Stomach smooth muscle (tissue), 2 donors: Measurements from ENCODE around the gene JPT2.
"Not testable (repeated sequence)": the region's sequence is repeated elsewhere in the genome, so short reads cannot be mapped to it uniquely, and the experiment has no call there.

Source experiments
- H3K27ac ChIP-seq: one replicate; pipeline ENCODE4 v1.7.0; 2013; ENCODE audit warnings: mild to moderate bottlenecking, low read length, inconsistent platforms
- H3K27me3 ChIP-seq, 2 donors: one replicate each; pipeline ENCODE4 v1.7.0; 2013; ENCODE audit warnings: low read length in 2 of 2; ENCODE audit not compliant: insufficient read depth in 2 of 2, control insufficient read depth in 1 of 2
- H3K36me3 ChIP-seq, 2 donors: one replicate each; pipeline ENCODE4 v1.7.0; 2013; ENCODE audit warnings: low read length in 2 of 2; ENCODE audit not compliant: control insufficient read depth in 2 of 2, insufficient read depth in 2 of 2
- H3K4me1 ChIP-seq: one replicate; pipeline ENCODE4 v1.7.0; 2013; ENCODE audit warnings: low read length; ENCODE audit not compliant: control insufficient read depth, insufficient read depth
- H3K4me3 ChIP-seq, 2 donors: one replicate each; pipeline ENCODE4 v1.7.0; 2013; ENCODE audit warnings: low read length in 2 of 2
- H3K9ac ChIP-seq, 2 donors: one replicate each; pipeline ENCODE4 v1.7.0; 2013; ENCODE audit warnings: low read length in 2 of 2, mild to moderate bottlenecking in 1 of 2
- H3K9me3 ChIP-seq, 2 donors: one replicate each; pipeline ENCODE4 v1.7.0; 2013; ENCODE audit warnings: low read length in 2 of 2; ENCODE audit not compliant: control insufficient read depth in 2 of 2
- donor health status: healthy.
- donor health status: Pancreatic carcinoma.

The JPT2 gene

GRCh38 chr16:1690810-1691209 is 12.7 kb downstream of the JPT2 start:
- Histone ChIP-seq H3K27me3 (no peaks in the 10 kb centered on the region), H3K27ac (no peak overlapping the region), H3K9ac (no peak overlapping the region), H3K4me3 (no peak overlapping the region), H3K4me1 (no peaks in the 10 kb centered on the region), H3K36me3 (peaks cover 15 to 35% of the 10 kb centered on the region in 2 donors), H3K9me3 (no peaks in the 10 kb centered on the region)

- H3K9ac ChIP-seq, result no peak overlapping the region
- H3K36me3 ChIP-seq, result peaks cover 13 to 35% of the 10 kb centered on the region in 2 donors
- no peaks in the 10 kb centered on the region for H3K4me1 ChIP-seq
- H3K27me3 ChIP-seq, result no peaks in the 10 kb centered on the region
- H3K4me3 ChIP-seq, result no peak overlapping the region
- H3K27ac ChIP-seq, result no peak overlapping the region
- no peaks in the 10 kb centered on the region for H3K9me3 ChIP-seq
Observed at GRCh38 chr16:1691276-1691675, 13.2 kb downstream of the JPT2 start.

DNA sequence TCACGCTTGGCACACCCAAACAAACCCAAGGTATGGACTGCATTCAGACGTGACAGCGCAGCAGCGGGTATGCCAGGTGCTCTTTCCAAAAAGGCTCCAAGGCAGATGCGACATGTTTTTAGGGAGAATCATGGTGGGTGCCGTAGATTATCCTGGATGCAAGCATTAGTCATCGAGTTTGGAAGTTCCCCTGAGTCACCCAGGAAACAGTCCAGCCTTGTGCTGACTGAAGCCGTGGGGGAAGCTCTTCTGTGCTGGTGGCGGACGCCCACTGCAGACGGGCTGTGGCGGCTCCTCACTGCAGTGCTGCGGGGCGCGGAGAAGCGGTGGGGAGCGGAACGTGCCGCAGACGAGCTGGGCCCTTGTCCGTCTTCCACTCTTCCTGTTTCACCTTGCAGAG is 13.9 kb downstream of the JPT2 start:
- Histone ChIP-seq H3K36me3 (peaks cover 13 to 33% of the 10 kb centered on the region in 2 donors), H3K9ac (no peak overlapping the region), H3K4me1 (no peaks in the 10 kb centered on the region), H3K9me3 (no peaks in the 10 kb centered on the region), H3K27me3 (no peaks in the 10 kb centered on the region), H3K27ac (no peak overlapping the region), H3K4me3 (no peak overlapping the region)

GRCh38 chr16:1696863-1697262 is 18.8 kb downstream of the JPT2 start:
- Histone ChIP-seq H3K36me3 (peaks cover 17 to 41% of the 10 kb centered on the region in 2 donors), H3K27ac (no peak overlapping the region), H3K4me3 (no peak overlapping the region), H3K9ac (no peak overlapping the region), H3K4me1 (no peaks in the 10 kb centered on the region), H3K9me3 (no peaks in the 10 kb centered on the region), H3K27me3 (no peaks in the 10 kb centered on the region)

- Histone ChIP-seq H3K4me3 (no peak overlapping the region), H3K9ac (no peak overlapping the region), H3K27me3 (no peaks in the 10 kb centered on the region), H3K9me3 (no peaks in the 10 kb centered on the region), H3K36me3 (peaks cover 12 to 30% of the 10 kb centered on the region in 2 donors), H3K4me1 (no peaks in the 10 kb centered on the region), H3K27ac (no peak overlapping the region)
Observed at GRCh38 chr16:1698680-1699079, 20.6 kb downstream of the JPT2 start.

- H3K36me3 ChIP-seq, result peaks cover 9 to 25% of the 10 kb centered on the region in 2 donors
- no peak overlapping the region for H3K9ac ChIP-seq
- no peaks in the 10 kb centered on the region for H3K9me3 ChIP-seq
- H3K4me3 ChIP-seq, result no peak overlapping the region
- no peak overlapping the region for H3K27ac ChIP-seq
- H3K27me3 ChIP-seq, result no peaks in the 10 kb centered on the region
- H3K4me1 ChIP-seq, result peaks cover 4% of the 10 kb centered on the region
Observed at GRCh38 chr16:1700246-1700645, 22.2 kb downstream of the JPT2 start.

- Histone ChIP-seq H3K4me1 (peaks cover 4% of the 10 kb centered on the region), H3K4me3 (no peak overlapping the region), H3K9me3 (no peaks in the 10 kb centered on the region), H3K9ac (no peak overlapping the region), H3K27ac (no peak overlapping the region), H3K27me3 (no peaks in the 10 kb centered on the region), H3K36me3 (peaks cover 9 to 25% of the 10 kb centered on the region in 2 donors)
Observed at GRCh38 chr16:1701216-1701878, 23.3 kb downstream of the JPT2 start.

DNA sequence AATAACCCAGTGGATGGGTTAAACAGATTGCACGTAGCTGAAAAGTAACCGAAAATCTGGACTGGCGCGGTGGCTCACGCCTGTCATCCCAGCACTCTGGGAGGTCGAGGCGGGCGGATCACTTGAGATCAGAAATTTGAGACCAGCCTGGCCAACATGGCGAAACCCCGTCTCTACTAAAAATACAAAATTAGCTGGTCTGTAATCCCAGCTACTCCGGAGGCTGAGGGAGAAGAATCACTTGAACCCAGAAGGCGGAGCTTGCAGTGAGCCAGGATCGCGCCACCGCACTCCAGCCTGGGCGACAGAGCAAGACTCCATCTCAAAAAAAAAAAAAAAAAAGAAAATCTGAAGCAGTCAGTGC is 27.2 kb downstream of the JPT2 start:
- Histone ChIP-seq H3K4me1 (peaks cover 27% of the 10 kb centered on the region), H3K27ac (peak overlapping the region; percentile 77), H3K4me3 (peak overlapping the region; percentile 90 to 98), H3K9ac (peak overlapping the region; percentile 83 to 96)
- H3K36me3 ChIP-seq, H3K27me3 ChIP-seq, H3K9me3 ChIP-seq: not testable (repeated sequence)

GRCh38 chr16:1705688-1706385 is 27.8 kb downstream of the JPT2 start, which contains the start of gene MAPK8IP3:
Gene MAPK8IP3, plus strand, starts transcription at chr16:1706195. Its CDS starts 145 bp downstream, at chr16:1706340.
- Histone ChIP-seq H3K27ac (peak within 1 kb of the TSS; percentile 77), H3K9ac (peak within 1 kb of the TSS; percentile 89 to 96), H3K4me3 (peak within 1 kb of the TSS; percentile 97 to 98), H3K27me3 (no peaks in the 10 kb centered on the region), H3K9me3 (no peaks in the 10 kb centered on the region), H3K36me3 (peaks cover 4 to 6% of the 10 kb centered on the region in 2 donors), H3K4me1 (peaks cover 27% of the 10 kb centered on the region)

- Histone ChIP-seq H3K27ac (peak overlapping the region; percentile 77), H3K9me3 (no peaks in the 10 kb centered on the region), H3K27me3 (no peaks in the 10 kb centered on the region), H3K36me3 (peaks cover 0 to 3% of the 10 kb centered on the region in 2 donors), H3K4me3 (peak overlapping the region; percentile 97 to 98), H3K9ac (peak overlapping the region; percentile 89 to 96), H3K4me1 (peaks cover 27% of the 10 kb centered on the region)
Observed at GRCh38 chr16:1706386-1707192, 28.5 kb downstream of the JPT2 start.
